OCI-LY3 (cell line): ENCODE results near the gene VIPR2.
"Not testable (repeated sequence)": the region's sequence is repeated elsewhere in the genome, so short reads cannot be mapped to it uniquely, and the experiment has no call there.

ENCODE experiments used
- H2AFZ ChIP-seq: fragments of 200-600, 300-600 bp; shearing (Covaris generic); 2 replicates; pipeline ENCODE4 v1.6.0; 2014; ENCODE audit warnings: antibody characterized with exemption, low read depth, low read length
- H3K27ac ChIP-seq: fragments of 200-600, 300-600 bp; sonication (generic); 2 replicates; pipeline ENCODE4 v1.5.1; 2014; ENCODE audit warnings: mild to moderate bottlenecking, low read length, moderate library complexity, mixed read lengths
- H3K27me3 ChIP-seq: fragments of 200-600, 300-600 bp; sonication (generic); 2 replicates; pipeline ENCODE4 v1.6.1; 2014; ENCODE audit warnings: low read depth, low read length, mixed read lengths
- H3K36me3 ChIP-seq: fragments of 200-600, 300-600 bp; sonication (generic); replicated peaks from 2 replicates; pipeline ENCODE3; 2014; ENCODE audit warnings: low read depth, low read length, mixed read lengths
- H3K4me1 ChIP-seq: fragments of 300-600, 200-600 bp; sonication (generic); 2 replicates; pipeline ENCODE4 v1.6.1; 2014; ENCODE audit warnings: low read length, mixed read lengths
- H3K4me2 ChIP-seq: fragments of 200-600, 300-600 bp; sonication (generic); 2 replicates; pipeline ENCODE4 v1.6.1; 2014; ENCODE audit warnings: low read length, mixed read lengths
- H3K4me3 ChIP-seq: fragments of 300-600, 200-600 bp; sonication (generic); 2 replicates; pipeline ENCODE4 v1.5.1; 2014; ENCODE audit warnings: antibody characterized with exemption, mild to moderate bottlenecking, low read length, moderate library complexity
- H3K79me2 ChIP-seq: fragments of 300-600, 200-600 bp; shearing (Covaris generic); 2 replicates; pipeline ENCODE4 v1.6.1; 2014; ENCODE audit warnings: mild to moderate bottlenecking, low read length, mixed read lengths
- H3K9ac ChIP-seq: fragments of 300-600, 200-600 bp; shearing (Covaris generic); 2 replicates; pipeline ENCODE4 v1.6.0; 2014; ENCODE audit warnings: mild to moderate bottlenecking, low read length, moderate library complexity
- H3K9me3 ChIP-seq: fragments of 200-600, 300-600 bp; shearing (Covaris generic); 2 replicates; pipeline ENCODE4 v1.6.1; 2014; ENCODE audit warnings: low read length, mixed read lengths; ENCODE audit not compliant: insufficient read depth
- H4K20me1 ChIP-seq: fragments of 200-600, 300-600 bp; sonication (generic); 2 replicates; pipeline ENCODE4 v1.6.1; 2016; ENCODE audit warnings: low read length, mixed read lengths; ENCODE audit not compliant: insufficient read depth
- EZH2phosphoT487 ChIP-seq: fragments of 200-600 bp; shearing (Covaris generic); IDR thresholded peaks from 2 replicates; pipeline ENCODE4 v1.6.1; 2018; ENCODE audit warnings: antibody characterized with exemption, mixed run types, low read depth
- TF ChIP-seq, protein P1 (sequence below): fragments of 200-600, 300-600 bp; sonication (generic); IDR thresholded peaks from 2 replicates; pipeline ENCODE4 v1.5.1; 2014; ENCODE audit warnings: antibody characterized with exemption, low read length, low read depth

Gene VIPR2

DNA sequence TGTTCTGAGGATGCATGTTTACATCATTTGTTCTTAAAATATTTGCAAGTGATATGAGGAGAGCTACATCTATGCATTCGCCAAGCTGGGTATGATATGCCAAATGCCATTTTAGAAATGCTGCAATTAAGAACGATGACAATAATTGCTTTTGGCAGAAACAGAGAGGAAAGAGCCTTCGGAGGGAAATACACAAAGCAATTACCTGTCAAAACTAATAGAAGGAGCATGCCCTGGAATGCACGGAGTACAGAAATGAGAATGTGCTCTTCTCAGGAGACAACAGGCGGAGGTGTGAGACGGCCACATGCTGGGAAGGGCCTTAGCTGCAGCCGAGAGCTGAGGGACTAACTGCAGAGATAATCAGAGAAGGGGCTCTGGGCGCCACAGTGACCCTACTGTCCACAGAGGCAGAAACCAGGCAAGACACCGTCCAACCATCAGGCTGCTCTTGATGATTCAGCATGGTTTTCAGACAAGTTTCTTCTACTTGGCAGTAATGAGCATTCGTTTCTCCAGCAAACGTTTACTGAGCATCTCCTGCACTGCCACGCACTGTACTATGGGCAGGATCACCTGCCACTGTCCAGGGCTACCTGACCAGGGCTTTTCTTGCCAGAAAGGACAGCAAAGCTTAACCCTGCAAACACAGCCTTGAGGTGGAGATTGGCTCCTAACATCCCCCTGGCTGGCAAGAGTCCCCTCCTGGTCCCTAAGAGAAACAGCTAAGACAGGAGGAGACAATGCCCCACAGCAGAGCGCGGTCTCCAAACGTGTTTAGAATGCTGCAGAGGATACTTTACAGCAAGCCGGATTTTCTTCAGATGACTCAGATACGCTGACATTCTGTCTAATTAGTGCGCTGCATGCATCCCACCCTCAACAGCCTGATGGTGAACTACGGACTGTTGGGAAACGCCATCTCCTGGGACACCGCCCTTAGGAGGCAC is 18.1 kb downstream of the VIPR2 start:
- Histone ChIP-seq H3K79me2 (no peaks in the 10 kb centered on the region), H3K27ac (no peak overlapping the region), H3K36me3 (no peaks in the 10 kb centered on the region), H4K20me1 (no peaks in the 10 kb centered on the region), H3K4me2 (no peak overlapping the region), H2AFZ (no peak overlapping the region), H3K4me3 (no peak overlapping the region), H3K9me3 (no peaks in the 10 kb centered on the region), H3K27me3 (no peaks in the 10 kb centered on the region), H3K4me1 (no peaks in the 10 kb centered on the region), H3K9ac (no peak overlapping the region)
- TF ChIP-seq, protein P1, sequence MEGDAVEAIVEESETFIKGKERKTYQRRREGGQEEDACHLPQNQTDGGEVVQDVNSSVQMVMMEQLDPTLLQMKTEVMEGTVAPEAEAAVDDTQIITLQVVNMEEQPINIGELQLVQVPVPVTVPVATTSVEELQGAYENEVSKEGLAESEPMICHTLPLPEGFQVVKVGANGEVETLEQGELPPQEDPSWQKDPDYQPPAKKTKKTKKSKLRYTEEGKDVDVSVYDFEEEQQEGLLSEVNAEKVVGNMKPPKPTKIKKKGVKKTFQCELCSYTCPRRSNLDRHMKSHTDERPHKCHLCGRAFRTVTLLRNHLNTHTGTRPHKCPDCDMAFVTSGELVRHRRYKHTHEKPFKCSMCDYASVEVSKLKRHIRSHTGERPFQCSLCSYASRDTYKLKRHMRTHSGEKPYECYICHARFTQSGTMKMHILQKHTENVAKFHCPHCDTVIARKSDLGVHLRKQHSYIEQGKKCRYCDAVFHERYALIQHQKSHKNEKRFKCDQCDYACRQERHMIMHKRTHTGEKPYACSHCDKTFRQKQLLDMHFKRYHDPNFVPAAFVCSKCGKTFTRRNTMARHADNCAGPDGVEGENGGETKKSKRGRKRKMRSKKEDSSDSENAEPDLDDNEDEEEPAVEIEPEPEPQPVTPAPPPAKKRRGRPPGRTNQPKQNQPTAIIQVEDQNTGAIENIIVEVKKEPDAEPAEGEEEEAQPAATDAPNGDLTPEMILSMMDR, result no peak
- TF ChIP-seq EZH2phosphoT487, result no peak

GRCh38 chr7:159125955-159126270 is 18.8 kb downstream of the VIPR2 start:
- Histone ChIP-seq H3K27me3 (no peaks in the 10 kb centered on the region), H2AFZ (no peak overlapping the region), H3K79me2 (no peaks in the 10 kb centered on the region), H3K9ac (no peak overlapping the region), H3K36me3 (no peaks in the 10 kb centered on the region), H3K27ac (no peak overlapping the region), H4K20me1 (no peaks in the 10 kb centered on the region), H3K4me3 (no peak overlapping the region), H3K4me1 (no peaks in the 10 kb centered on the region), H3K9me3 (no peaks in the 10 kb centered on the region), H3K4me2 (no peak overlapping the region)
- TF ChIP-seq EZH2phosphoT487, result no peak
- TF ChIP-seq, protein P1, result no peak

DNA sequence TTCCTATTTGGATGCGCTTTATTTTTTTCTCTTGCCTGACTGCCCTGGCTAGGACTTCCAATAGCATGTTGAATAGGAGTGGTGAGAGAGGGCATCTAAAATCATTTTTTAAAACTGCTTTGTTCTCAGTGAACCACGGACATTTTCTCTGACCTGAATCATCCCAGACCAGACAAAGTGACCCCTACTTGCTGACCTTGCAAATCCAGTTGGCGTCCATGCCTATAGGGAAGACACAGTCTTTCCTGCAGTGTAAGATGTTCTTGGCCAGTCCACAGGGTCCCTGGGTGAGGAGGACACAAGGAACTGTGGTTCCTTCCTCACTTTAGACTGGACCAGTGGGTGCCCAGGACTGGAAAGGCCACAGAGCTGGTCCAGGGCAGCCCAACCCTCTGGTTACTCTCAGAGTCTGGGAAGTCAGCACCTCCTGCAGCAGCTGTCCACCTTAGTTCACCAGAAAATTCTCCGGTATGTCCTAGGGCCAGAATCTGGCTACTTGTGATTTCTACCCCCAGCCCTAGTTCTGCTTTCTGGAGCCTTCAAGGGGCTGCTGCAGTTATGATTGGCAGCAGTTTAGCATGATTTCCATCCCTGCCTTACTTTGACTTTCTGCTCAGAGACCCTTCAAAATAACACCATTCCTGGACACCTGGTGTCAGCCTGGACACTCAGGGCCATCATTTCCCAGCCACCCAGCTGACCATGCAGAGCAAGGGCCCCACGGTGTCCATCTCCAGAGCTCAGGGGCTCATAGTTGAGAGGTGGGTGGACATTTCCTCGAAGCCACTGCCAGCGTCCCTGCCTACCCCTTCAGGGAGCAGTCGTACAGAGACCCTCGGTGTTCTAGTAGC is 19.3 kb downstream of the VIPR2 start:
- Histone ChIP-seq H3K27ac (no peak overlapping the region), H3K9me3 (no peaks in the 10 kb centered on the region), H3K4me1 (no peaks in the 10 kb centered on the region), H3K36me3 (no peaks in the 10 kb centered on the region), H3K79me2 (no peaks in the 10 kb centered on the region), H2AFZ (no peak overlapping the region), H3K9ac (no peak overlapping the region), H3K27me3 (no peaks in the 10 kb centered on the region), H4K20me1 (no peaks in the 10 kb centered on the region), H3K4me2 (no peak overlapping the region), H3K4me3 (no peak overlapping the region)
- no peak for TF ChIP-seq EZH2phosphoT487

DNA sequence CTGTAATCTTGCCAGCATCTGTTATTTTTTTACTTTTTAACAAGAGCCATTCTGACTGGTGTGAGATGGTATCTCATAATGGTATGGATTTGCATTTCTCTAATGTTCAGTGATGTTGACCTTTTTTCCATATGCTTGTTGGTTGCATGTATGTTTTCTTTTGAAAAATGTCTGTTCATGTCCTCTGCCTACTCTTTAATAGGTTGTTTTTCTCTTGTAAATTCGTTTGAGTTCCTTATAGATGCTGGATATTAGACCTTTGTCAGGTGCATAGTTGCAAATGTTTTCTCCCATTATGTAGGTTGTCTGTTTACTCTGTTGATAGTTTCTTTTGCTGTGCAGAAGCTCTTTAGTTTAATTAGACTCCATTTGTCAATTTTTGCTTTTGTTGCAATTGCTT is 20.9 kb downstream of the VIPR2 start:
- H3K27ac ChIP-seq, H3K4me2 ChIP-seq, H3K9me3 ChIP-seq, H3K4me3 ChIP-seq, H3K79me2 ChIP-seq, H3K4me1 ChIP-seq, H3K27me3 ChIP-seq, H3K9ac ChIP-seq, H2AFZ ChIP-seq, H4K20me1 ChIP-seq, H3K36me3 ChIP-seq: not testable (repeated sequence)

DNA sequence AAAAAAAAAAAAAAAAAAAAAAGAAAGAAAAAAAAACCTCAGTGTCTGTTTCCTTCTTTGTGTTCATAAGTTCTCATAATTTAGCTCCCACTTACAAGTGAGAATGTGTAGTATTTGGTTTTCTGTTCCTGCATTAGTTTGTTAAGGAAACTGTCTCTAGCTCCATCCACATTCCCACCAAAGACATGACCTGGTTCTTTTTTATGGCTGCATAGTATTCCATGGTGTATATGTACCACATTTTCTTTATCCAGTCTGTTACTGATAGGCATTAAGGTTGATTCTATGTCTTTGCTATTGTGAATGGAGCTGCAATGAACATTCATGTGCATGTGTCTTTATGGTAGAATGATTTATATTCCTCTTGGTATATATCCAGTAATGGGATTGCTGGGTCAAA is 21.4 kb downstream of the VIPR2 start:
- H3K4me1 ChIP-seq, H2AFZ ChIP-seq, H3K4me3 ChIP-seq, H3K27ac ChIP-seq, H3K36me3 ChIP-seq, H3K79me2 ChIP-seq, H4K20me1 ChIP-seq, H3K27me3 ChIP-seq, H3K4me2 ChIP-seq, H3K9me3 ChIP-seq, H3K9ac ChIP-seq: not testable (repeated sequence)
